Stimulated activated CD4-positive, alpha-beta T cell treated with anti-CD3 and anti-CD28 coated beads, Interleukin-2, amount 100 ng/mL, for 4 hours (primary cell): Measurements from ENCODE around the gene GK.
"Not testable (repeated sequence)": the region's sequence is repeated elsewhere in the genome, so short reads cannot be mapped to it uniquely, and the experiment has no call there.

Source experiments
- DNase-seq: peaks from one replicate; pipeline ENCODE4 v3.0.0-alpha.2; 2020; ENCODE audit warnings: low read depth

GK gene

DNA sequence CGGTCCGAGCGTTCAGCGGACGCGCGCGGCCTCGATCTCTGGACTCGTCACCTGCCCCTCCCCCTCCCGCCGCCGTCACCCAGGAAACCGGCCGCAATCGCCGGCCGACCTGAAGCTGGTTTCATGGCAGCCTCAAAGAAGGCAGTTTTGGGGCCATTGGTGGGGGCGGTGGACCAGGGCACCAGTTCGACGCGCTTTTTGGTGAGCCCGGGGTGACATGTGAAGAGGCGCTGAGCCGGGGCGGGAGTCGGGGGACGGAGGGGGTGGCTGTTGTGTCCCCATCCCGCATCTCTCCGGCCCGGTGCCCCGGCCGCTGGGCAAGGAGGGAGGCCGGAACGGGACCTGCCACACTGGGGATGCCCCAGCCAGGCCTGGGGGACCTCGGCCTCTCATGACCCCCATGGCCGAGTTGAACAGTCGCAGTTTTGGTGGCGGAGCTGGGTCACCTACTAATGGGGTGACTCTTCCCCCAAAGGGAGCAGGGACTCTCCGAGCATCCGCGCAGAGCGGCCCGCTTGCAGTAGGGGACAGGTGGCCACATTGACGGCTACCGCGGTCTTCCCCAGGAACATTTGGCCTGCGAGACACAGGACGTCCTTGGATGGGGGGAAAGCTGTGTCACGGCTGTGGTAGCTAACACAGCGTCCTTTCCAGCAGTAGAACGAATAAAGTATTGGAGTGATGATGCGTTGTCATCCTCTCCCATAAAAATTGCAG is at the start of gene GK:
GK (plus strand) TSS at position 9 of the 717 bp plus-strand sequence; CDS start at position 124, 115 bp downstream.
- DNase-seq, result no peak

DNA sequence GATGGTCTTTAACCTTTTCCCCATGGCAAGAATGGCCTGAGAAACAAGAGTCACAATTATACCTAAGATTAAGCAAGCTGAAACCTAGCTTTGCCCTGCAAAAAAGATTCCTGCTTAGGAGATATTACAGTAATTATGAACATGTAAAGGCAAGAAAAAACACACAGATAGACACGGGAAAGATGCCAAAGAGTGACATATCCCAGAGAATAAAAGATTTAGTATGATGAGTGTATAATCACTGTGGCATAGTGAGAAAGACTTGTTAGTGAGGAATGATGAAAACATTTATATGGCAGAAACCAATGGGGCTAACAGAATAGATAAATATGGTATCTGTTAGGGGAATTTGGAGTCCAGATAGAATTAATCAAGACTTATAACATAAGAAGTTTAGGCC is 46.1 kb upstream of the GK start:
- no peak for DNase-seq

DNA sequence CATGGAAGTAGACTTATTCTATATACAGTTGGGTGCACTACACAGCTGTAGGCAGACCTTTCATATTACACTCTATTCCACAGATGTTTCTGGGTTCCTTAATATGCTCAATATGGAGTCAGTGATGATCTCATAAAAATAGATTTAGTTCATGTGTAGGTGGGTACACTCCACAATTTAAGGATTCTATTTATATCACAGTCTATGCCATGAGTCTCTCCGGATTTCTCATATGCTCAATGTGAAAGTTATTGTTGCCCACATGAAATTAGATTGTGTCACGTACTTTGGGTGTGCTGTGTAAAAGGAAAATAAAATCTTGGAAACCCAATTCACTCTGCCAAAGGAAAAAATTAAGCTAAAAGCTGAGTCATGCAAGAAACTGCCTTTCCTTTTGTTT is 43.2 kb upstream of the GK start:
- no peak for DNase-seq

DNA sequence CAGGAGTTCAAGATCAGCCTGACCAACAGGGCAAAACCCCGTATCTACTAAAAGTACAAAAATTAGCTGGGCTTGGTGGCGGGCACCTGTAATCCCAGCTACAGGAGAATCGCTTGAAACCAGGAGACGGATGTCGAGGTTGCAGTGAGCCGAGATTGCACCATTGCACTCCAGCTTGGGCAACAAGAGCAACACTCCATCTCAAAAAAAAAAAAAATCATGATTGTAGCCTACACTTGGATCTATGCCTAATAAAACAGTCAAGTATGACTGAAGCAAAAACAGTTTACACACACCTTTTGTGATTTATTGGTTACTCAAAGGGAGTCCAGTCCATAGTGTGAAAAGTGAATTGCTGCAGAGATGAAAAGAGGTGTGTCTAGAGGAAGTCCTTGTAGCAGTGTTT is 41.0 kb upstream of the GK start:
- DNase-seq, result no peak

DNA sequence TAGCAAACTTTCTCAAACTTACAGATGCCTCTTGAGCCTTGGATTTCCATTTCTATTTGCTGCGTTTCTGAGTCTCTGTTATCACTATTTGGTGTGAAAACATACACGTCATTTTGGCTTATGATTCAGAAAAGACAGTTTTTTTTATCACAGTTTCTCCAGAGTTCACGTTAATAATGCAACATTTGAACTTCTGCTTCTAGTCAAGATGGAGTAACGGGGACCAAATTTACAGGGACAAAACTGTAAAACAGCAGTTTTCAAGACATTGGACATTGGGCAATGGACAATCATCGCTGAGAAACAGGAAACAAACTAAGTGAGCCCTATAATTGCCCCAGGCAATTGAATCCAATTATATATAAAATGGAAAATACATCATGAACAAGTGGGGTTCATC is 39.5 kb upstream of the GK start:
- DNase-seq, result no peak

DNA sequence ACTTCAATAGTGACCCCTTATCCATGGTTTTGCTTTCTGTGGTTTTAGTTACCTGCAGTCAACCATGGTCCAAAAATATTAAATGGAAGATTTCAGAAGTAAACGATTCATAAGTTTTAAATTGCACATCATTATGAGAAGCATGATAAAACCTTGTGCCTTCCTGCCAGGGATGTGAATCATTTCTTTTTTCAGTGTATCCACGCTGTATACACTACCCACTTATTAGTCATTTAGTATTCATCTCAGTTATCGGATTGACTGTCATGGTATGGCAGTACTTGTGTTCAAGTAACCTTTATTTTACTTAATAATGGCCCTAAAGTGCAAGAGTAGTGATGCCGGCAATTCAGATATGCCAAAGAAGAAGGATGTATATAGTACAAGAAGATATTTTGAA is 38.0 kb upstream of the GK start:
- DNase-seq, result no peak

DNA sequence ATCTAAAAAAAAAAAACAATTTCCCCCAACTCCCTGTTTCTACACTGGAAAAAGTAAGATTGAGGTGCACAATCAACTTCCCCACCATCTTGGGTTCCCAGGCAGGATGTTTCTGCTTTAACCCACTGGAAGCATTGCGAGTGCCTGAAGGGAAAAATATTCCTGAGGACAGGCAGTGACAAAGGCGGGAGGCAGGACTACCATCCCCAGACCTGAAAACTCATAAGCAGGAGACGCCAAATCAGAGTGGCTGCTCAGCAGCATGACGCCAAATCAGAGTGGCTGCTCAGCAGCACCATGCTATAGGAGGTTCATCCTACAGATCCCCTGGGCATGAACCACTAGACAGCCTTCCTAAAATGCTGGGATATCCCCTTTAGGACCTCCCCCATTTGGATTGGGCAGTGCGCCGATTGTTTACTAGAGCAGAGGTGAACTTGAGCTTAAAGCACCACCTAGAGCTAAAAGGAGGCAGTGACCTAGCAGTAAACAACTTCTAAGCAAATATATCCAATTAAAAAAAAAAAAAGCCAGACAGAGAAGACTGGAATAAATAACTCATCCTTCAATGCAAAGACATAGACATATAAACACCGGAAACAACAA is 35.0 kb upstream of the GK start:
- no peak for DNase-seq

DNA sequence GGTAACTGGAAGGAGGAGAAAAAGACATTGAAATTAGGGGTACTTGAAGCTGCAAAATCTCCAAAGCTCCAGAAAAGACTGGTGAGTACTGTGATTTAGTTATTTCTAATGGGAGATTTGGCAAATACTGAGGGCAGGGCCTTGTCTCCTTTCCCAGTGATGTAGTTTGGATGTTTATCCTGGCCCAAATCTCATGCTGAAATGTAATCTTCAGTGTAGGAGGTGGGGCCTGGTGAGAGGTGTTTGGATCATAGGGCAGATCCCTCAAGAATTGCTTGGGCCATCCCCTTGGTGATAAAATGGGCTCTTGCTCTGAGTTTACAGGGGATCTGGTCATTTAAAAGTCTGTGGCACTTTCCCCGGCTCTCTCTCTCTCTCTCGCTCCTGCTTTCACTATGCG is 33.1 kb upstream of the GK start:
- DNase-seq, result no peak

DNA sequence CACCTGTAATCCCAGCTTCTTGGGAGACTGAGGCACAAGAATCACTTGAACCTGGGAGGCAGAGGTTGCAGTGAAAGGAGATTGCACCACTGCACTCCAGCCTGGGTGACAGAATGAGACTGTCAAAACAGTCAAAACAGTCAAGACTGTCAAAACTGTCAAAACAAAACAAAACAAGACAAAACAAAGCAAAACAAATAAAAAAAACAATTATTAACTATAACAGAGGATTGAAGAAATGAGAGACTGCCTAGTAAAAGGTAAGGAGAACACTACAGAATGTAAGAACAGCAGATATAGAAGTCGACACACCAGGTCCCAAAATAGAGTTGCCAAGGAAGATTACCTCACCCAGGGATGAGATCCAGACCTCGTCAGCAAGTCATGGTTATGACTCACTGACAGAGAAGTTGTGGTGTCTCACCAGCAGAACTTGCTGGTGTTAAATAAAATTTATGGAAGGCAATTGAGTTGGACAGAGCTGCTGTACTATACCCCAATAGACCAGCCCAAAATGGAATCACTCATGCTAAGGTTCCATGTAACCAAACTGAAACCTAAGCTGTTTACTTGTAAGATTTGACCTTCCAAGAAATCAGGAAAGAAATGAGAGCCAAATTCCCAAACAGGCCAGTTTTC is 32.1 kb upstream of the GK start:
- DNase-seq, result no peak

DNA sequence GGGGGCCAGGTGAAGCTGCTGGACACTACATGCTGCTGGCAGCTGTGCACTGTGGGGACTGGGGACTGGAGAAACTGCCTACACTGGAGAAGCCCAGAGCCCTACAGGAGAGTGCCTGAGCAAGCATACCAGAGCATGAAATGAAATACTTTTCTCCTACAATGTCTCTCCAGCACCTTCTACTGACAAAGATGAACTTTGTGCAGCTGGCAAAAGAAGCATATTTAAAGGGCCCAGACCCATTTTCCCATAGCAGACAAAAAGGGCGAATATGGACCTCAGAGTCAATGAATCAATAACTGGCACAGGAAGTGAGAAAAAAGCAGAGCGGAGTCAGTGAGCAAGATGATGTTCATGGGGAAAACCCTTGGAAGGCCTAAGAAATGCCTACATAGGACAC is 30.9 kb upstream of the GK start:
- DNase-seq, result no peak

DNA sequence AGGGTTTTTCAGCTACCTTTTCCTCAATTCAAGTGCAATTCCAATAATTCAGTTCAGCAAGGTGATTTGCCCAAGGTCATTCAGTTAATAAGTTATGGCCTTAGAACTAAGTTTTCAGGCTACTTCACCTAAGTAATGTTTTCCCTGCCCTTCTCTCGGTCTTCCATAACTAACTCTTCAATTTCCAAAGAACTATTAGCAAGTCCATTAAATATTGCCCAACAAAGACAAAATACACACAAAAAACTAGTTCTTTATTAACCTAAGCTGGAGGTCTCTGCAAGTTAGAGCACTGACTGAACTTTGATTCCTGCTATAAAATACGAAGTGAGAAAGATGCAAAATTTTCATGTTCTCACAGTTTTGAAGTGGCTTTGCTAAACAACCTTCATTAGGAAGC is 26.8 kb upstream of the GK start:
- no peak for DNase-seq

DNA sequence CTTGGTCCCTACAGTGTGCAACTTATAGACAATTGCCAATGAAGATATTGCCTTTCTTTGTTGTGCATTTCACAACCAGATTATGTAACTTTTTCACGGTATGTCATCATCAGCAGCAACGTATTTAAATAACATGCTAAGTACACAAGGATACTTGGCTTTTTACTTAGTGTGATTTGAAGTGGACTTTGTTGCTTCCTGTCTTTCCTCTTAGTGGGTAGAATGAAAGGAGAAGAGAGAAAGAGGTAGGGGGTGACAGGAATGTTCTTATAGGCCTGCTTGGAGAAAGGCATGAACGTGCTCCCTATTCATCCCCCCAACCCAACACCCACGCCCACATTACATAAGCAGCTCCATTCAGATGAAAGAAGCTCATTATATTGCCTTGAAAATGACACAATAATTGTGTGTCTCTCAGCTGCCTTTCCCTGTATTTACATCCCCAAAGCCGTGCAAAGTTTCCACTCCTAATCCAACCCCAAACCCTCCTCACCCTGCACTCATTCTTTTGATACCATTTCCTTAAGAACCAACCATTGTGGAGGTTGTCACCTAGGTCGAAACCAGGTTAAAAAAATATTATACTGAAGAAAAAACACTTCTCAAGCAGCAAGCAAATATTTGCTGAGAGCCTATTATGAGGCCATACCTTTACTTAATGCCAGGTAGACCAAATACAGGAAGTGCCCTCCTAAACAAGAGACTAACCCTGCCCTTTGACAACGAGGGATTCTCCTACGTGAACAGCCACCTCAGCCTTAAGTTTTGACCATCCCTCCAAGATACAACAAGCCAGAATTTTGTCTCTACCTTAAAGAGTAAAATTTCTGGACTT is 25.2 kb upstream of the GK start:
- no peak for DNase-seq

DNA sequence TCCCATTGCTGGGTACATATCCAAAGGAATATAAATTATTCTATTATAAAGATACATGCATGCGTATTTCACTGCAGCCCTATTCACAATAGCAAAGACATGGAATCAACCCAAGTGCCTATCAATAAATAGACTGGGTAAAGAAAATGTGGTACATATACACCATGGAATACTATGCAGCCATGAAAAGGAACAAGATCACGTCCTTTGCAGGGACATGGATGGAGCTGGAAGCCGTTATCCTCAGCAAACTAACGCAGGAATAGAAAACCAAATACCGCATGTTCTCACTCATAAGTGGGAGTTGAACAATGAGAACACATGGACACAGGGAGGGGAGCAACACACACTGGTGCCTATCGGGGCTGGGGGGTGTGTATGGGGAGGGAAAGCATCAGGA is 19.2 kb upstream of the GK start:
- not testable (repeated sequence) for DNase-seq

DNA sequence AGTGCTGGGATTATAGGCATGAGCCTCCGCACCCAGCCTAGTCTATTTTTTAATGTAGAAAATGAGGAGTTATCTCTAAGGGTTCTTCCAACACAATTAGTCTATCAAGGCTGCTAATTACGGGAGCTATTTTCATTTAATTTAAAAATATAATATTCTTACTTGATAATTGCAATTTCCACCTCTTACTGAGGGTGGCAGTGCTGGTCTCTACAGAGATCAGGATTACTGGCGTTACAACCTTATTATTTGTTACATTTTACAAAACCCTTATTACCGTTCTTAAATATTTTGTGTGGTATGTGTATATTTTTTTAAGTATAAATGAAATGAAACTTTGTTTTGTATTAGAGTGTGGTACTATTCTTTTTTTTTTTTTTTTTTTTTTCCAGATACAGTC is 17.6 kb upstream of the GK start:
- DNase-seq, result no peak

DNA sequence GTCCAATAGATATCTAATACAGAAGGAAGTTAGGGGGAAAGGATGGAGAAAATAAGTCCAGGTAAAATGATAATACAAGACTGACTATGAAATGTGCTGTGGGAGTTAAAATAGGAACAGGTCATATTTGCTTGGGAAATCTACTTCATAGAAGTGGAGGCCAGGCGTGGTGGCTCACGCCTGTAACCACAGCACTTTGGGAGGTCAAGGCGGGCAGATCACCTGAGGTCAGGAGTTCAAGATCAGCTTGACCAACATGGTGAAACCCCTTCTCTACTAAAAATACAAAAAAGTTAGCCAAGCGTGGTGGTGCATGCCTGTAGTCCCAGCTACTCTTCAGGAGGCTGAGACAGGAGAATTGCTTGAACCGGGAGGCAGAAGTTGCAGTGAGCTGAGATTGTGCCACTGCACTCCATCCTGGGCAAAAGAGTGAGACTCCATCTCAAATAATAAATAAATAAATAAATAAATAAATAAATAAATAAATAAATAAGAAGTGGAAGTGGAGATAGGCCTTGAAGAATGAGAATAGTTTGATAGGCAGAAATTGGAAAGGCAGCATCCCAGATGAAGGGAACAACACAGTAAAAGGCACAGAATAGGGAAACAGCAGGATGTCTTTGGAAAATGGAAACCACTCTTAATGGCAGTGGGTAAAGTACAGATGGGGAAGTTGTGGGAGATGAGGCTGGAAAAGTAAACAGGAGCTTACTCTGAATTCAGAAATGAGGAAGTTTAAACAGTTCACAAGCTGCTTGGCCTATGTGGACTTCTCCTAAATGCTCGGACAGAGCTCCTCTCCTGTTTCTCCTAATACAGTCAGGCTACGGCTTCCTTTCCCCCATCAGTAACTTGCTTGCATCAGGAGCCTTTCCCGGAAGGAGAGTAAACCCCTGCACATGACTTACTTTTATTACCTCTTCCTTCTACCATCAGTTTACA is 15.1 kb upstream of the GK start:
- DNase-seq, result no peak

DNA sequence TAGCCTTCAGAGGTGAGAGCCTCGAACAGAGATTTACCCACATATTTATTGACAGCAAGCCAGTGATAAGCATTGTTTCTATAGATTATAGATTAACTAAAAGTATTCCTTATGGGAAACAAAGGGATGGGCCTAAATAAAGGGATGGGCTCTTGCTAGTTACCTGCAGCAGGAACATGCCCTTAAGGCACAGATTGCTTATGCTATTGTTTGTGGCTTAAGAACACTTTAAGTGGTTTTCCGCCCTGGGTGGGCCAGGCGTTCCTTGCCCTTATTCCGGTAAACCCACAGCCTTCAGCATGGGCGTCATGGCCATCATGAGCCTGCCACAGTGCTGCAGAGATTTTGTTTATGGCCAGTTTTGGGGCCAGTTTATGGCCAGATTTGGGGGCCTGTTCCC is 13.5 kb upstream of the GK start:
- DNase-seq, result not testable (repeated sequence)

DNA sequence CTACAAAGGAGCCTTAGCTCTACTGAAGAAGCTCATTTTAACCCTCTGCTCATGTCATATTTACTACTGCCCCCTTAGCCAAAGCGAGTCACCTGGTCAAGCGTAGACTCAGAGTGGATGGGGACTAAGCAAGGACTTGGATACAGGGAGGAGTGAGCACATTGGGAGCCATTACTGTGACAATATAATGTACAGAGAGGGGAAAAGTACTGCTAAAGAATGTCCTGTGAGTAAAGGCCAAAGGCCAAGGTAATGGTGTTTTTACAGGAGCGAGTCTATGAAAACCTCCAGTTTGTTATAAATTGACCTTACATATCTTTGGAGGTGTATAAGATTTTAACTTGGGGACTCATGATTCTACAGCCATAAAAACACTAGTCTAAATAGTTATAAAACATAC is 10.6 kb upstream of the GK start:
- DNase-seq, result no peak

DNA sequence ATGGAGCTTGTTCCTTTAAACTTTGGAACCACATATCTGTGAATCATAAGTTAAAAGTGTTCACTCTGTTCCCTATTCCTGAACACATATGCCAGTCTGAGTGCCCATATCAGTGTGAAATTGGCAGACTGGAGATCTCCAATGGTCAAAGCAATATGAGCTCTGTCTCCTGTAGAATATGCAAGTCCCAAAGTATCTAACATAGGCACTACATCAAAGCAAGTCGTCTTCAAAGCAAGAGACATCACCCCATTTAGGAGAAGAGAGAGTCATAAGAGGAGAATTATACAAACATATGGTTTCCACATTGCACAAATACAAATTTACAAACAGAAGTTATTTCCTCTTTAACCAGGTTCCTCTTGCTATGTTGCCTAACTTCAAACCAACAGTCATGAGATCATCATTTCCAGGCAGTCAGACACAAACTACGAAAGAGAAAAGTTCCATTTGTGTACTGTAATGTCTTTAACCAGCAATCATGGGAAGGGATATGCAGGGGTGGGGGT is 9.9 kb upstream of the GK start:
- DNase-seq, result no peak

DNA sequence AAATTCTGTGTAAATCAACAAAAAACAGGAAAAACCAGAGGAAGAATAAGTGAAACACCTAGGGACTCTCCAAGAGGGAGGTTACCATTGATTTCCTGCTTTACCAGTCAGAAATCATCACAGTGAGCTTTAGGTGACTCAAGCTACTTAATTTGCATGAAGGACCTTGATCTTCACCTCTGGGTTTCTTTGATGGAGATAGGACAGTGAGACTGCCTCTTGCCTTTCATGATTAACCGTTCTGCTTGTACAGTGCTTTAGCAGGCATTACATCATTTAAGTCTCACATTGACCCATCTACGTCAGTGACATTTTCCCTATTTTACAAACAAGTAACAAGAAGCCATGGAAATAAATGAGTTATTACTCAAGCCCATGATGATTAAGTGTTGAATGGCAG is 3.4 kb upstream of the GK start:
- no peak for DNase-seq

DNA sequence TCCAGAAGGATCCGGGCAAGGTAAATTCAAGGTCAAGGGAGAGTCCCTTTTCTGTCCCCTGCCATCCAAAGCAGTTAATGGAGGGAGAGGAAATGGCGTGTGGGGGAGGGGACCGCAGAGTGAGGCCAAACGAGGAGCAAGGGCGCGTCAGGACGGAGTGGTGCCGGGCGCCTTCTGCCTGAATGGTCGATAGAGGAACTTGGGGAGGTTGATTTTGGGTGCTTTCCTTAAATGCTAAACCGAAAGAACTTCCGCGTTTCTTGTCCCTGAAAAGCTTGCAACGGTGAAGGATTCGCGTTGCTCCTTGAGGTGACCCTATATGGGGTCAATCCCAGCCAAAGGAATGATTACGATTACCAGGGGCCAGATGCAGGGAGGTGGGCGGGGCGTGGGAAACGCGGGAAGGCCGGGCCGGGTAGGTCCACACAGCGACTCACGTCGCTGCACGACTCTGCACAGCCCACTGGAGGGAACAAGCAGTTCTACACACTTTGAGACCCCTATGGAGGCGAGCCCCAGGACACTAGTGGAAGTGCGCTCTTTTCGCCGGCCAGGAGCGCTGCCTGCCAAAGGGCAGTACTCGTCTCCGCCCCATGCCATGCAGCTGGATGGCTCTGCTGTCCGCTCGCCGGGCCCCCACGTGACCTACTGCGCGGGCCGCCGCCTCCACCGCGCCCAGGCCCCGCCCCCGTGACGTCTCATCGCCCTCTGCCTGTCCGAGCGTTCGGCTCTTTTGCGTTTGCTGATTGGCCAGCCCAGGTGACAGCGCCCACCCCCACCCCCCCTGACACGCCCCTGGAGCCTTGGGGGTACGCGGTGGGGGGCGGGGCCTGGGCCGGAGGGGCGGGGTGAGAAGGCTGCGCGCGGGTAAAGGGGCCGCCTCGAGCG is 452 bp upstream of the GK start:
- peak; percentile 79 for DNase-seq
